Dermis blood vessel endothelial cell (primary cell): ENCODE results near the gene KHDC1. TPM values are rescaled to one million over a fixed set of nuclear protein-coding genes. Genes with fewer than 3 reads are reported as not detected.
"Not testable (repeated sequence)": the region's sequence is repeated elsewhere in the genome, so short reads cannot be mapped to it uniquely, and the experiment has no call there.

Source experiments
- DNase-seq: peaks from one replicate; pipeline ENCODE4 v3.0.0; 2010
- total RNA-seq: library from RNA; depleted of rRNA; stranded (reverse); fragments of >200 nt; gene quantifications from 2 replicates; pipeline ENCODE4 v1.2.3, GENCODE V29; 2014

Gene KHDC1
- total RNA-seq, 1 donor from 2014 or later = not detected

- DNase-seq = no peak
These were observed 14.6 kb downstream of the KHDC1 start for GRCh38 chr6:73248192-73248903.

DNA sequence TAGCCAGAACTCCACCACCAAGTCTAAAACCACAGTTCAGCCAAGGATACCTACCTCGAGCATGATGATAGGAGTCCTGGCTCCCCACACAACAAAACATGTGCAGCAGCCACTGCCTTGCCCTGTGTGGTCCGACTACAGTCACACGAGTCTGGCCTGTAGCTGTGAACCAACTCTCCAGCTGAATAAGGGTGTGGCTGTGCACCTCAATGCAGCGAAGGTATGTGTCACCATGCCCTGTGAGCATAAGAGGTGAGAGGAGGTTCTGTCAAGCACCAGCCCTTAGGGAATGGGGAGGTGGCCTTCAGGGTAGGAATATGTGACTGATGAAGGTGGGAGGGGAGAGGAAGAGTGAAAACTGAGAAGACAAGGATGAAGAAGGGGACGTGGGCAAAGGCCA is 21.0 kb downstream of the KHDC1 start:
- DNase-seq = no peak

DNA sequence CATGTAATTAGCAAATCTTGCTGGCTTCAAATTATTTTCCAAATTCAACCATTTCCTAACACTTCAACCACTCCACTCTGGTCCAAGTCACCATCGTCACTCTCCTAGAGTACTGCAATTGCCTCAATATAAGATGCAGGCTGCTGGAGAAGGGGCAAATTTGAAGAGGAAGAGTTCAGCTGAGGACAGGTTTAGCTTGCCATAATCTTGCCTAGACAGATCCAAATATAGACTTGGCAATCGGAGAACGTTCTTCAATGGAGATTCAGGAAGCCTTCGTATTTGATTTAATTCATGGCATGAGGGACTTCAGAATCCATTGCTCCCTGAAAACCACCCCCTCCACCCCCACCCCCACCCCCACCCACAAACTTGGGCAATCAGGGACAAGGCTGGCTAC is 22.3 kb downstream of the KHDC1 start:
- DNase-seq = no peak

DNA sequence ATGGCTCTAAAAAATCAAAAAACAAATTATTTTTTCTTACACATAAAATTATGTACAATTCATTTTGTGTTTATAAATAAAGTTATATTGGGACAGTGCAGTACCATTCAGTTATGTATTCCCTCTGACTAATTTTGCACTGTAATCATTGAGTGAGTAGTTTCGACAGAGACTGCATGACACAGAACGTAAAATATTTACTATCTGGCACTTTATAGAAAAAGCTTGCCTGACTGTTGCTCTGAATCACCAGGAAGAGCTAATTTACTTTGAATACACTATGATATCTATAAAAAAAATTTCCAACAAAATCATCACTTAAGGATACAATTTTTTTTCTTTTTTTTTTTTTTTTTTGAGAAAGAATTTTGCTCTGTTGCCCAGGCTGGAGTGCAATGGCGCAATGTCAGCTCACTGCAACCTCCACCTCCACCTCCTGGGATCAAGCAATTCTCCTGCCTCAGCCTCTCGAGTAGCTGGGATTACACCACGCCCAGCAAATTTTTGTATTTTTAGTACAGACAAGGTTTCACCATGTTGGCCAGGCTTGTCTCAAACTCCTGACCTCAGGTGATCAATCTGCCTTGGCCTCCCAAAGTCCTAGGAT is 26.7 kb downstream of the KHDC1 start:
- DNase-seq = no peak

- no peak for DNase-seq
These were observed 28.3 kb downstream of the KHDC1 start for GRCh38 chr6:73234733-73235132.

GRCh38 chr6:73233971-73234370 is 29.0 kb downstream of the KHDC1 start:
- peak; percentile 7 for DNase-seq

DNA sequence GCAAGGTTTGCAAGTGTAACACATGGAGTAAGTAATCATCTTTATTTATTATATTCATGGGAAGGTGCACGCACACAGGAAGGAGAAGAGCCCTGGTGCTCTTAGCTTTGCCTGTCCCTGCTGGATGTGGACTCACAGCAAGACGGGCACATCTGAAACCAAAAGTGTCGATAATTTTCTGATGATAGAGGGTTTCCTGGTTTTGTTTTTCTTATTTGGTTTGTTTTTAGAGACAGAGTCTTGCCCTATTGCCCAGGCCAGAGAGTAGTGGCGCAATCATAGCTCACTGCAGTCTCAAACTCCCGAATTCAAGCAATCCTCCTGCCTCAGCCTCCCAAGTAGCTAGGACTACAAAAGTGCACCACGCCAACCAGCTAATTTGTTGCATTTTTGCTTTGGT is 29.9 kb downstream of the KHDC1 start:
- DNase-seq = no peak

DNA sequence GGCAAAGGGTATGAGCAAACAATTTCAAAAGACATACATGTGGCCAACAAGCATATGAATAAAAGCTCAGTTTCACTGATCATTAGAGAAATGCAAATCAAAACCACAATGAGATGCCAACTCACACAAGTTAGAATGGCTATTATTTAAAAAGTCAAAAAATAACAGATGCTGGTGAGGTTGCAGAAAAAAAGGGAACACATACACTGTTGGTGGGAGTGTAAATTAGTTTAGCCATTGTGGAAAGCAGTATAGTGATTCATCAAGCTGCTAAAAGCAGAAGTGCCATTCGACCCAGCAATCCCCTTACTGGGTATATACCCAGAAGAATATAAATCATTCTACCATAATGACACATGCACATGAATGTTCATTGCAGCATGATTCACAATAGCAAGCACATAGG is 31.0 kb downstream of the KHDC1 start:
- no peak for DNase-seq

GRCh38 chr6:73227606-73228255 is 35.3 kb downstream of the KHDC1 start:
- no peak for DNase-seq

DNA sequence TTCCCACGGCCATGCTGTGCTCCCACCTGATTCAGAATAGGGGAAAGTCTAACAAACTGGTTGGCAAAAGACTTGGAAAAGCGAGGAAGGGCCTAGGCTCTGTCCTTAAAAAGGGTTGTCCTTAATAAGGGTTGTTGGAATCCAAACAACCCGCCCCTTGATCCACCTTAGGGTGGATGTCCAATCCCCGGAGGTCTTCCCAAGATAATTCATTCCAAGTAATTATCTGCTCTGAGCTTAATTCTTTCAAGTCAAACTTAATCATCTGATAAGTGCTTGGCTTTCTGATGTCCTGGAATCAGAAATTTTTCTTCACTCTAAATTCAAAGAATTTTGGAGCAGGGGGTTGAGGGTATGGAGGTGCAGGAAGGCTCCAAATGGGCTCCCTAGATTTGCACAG is 37.6 kb downstream of the KHDC1 start, which contains the start of gene KHDC1L:
TSS of gene KHDC1L (minus strand) at position 101 of the 400 bp plus-strand sequence. CDS start at position 13, 88 bp downstream.
- DNase-seq = no peak

GRCh38 chr6:73216859-73217258 is 46.1 kb downstream of the KHDC1 start:
- DNase-seq = no peak

GRCh38 chr6:73209117-73209516 is 53.9 kb downstream of the KHDC1 start:
- no peak for DNase-seq

DNA sequence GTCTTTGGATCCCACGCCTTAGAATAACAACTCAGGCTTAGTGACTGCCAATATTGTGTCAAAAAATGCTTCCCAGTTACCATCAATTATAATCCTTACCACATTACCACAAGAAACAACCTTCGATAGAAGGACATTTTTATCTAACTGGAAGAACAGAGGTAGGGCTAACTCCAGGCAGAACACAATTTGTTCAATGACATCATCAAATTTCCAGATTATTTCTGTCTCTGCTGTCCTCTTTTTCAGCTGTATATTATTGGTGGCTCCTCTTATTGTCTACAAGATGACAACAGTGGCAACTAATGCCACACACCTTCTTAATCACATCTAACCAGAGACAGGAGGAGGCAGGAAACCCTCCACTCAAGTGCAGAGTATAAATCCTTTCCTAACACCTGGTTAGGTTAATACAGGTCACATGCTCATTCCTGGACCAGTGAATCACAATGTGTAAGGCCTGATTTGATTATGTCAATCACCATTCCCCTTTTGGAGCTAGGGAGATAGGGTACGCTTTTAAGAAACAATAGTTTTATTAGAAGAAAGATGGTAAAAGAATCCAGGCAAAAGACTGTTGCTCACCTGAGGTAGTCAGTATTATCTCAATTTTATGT is 55.7 kb downstream of the KHDC1 start:
- DNase-seq = no peak

- no peak for DNase-seq
These were observed 58.7 kb downstream of the KHDC1 start for GRCh38 chr6:73204252-73204651.

DNA sequence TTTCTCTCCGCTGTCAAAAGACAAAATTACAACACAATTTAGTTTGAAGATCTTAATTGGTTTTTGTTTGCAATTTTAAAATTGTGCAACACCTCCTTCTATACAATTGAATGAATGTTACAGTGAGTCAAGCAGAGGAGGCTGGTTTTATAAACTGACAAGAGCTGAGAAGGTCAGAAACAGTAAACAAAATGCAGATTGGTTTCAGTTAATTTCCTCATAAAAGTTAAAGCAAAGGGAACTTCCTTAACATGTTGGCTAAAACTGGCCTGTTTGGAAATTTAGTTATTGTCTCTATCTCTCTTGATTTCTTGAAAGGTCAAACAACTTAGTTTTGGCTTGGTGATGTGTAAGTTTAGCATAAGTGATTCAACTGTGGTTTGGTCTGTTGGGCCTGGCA is 59.9 kb downstream of the KHDC1 start:
- DNase-seq = no peak

GRCh38 chr6:73200735-73201134 is 62.3 kb downstream of the KHDC1 start:
- no peak for DNase-seq

DNA sequence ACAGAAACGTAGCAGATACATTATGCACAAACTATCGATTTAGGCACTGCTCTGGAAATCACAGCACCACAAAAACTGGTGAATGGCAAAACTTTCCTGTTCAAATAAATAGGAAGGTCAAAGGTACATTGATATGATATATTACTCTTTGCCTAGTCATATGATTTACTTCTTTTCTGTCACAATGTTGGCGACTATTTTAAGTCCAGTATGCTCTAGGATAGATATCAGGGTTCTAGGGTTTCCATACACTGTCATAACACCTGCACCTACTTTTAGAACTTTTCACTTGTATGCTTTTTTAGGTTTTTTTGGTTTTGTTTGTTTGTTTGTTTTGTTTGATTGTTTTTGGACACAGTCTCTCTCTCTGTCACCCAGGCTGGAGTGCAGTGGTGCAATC is 62.7 kb downstream of the KHDC1 start:
- no peak for DNase-seq

DNA sequence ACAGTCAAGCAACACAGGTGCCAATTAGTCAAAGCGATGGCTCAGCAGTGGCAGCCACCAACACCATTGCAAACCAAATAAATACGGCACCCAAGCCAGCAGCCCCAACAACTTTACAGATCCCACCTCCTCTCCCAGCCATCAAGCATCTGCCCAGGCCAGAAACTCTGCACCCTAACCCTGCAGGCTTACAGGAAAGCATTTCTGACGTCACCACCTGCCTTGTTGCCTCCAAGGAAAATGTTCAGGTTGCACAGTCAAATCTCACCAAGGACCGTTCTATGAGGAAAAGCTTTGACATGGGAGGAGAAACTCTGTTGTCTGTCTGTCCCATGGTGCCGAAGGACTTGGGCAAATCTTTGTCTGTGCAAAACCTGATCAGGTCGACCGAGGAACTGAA is 68.3 kb downstream of the KHDC1 start:
- no peak for DNase-seq

GRCh38 chr6:73193302-73193701 is 69.7 kb downstream of the KHDC1 start:
- DNase-seq = not testable (repeated sequence)
